Activated T-cell treated with anti-CD3 and anti-CD28 coated beads, Interleukin-2, amount 50 U/mL, for 4 hours (primary cell): ENCODE measurements around the gene INPP5D. TPM values are rescaled to one million over a fixed set of nuclear protein-coding genes. Genes with fewer than 3 reads are reported as not detected.
"Not testable (repeated sequence)": the region's sequence is repeated elsewhere in the genome, so short reads cannot be mapped to it uniquely, and the experiment has no call there.

Experiments
- ATAC-seq, 2 donors: fragments of 200-7000 bp; cut with Tn5 transposase; one replicate each; pipeline ENCODE4 v1.10.0; 2021
- DNase-seq: peaks from one replicate; pipeline ENCODE4 v3.0.0-alpha.2; 2020
- H3K27me3 Mint-ChIP-seq: one replicate; pipeline ENCODE4 v1.8.0; 2021; ENCODE audit warnings: low read depth, mixed read lengths
- H3K36me3 Mint-ChIP-seq: one replicate; pipeline ENCODE4 v1.8.0; 2022; ENCODE audit warnings: mixed read lengths; ENCODE audit not compliant: insufficient read depth
- H3K4me1 Mint-ChIP-seq: one replicate; pipeline ENCODE4 v1.8.0; 2021; ENCODE audit warnings: low read depth, mixed read lengths
- H3K4me3 Mint-ChIP-seq: one replicate; pipeline ENCODE4 v1.8.0; 2021; ENCODE audit warnings: mild to moderate bottlenecking, moderate library complexity, mixed read lengths
- H3K9me3 Mint-ChIP-seq: one replicate; pipeline ENCODE4 v1.8.0; 2021; ENCODE audit warnings: mixed read lengths
- total RNA-seq, 3 donors: library from RNA; stranded (reverse); gene quantifications; one replicate each; pipeline ENCODE4 v1.2.1, GENCODE V29; 2021

The INPP5D gene
- total RNA-seq, 3 donors from 2014 or later: 31.2 to 35.5 (median 31.7) TPM

GRCh38 chr2:233056961-233057605 lies 3.1 kb upstream of the INPP5D start:
- no peaks in the 10 kb centered on the region for H3K9me3 Mint-ChIP-seq
- no peak overlapping the region for H3K4me3 Mint-ChIP-seq
- peaks cover 19% of the 10 kb centered on the region for H3K4me1 Mint-ChIP-seq
- ATAC-seq (no peak), DNase-seq (no peak)
- H3K27me3 Mint-ChIP-seq: no peaks in the 10 kb centered on the region
- H3K36me3 Mint-ChIP-seq: no peaks in the 10 kb centered on the region

DNA sequence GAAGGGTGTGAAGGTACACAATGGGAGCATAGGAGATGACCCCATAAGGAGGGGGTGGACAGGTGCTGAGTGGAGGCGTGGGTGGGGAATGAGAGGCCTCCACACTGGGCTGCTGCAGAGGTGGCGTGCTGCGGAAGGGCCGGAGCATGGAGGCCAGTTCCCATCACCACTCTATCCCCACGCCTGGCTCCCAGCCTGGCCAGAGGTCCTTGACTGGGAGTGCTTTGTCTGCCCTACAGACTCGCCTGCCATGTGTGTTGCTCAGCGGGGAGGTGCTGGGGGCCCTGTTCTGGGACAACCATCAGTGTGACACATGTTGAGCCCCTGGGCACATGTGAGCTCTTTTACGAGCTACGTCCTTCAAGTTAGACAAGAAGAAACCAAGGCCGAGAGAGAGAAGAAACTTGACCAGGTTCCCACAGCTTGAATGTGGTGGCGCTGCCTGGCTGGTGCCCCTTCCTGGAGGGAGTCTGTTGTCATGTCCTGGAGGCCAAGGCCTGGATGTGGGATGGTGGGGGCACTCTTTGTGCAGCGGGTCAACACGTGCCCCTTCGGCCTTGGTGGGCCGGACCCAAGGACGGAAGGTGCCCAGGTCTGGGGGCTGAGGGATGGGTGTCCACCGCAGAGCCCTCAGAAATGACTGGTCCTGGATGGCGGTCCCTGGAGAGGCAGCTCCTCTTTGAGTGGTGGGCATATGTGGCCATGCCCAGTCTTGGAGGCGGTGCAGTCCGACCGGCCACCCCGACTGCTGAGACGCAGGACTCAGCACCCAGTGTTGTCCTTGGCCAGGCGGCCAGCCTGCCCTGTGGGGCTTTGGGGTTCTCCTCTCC lies 1.2 kb upstream of the INPP5D start:
- Mint-ChIP-seq H3K4me1 (peaks cover 35% of the 10 kb centered on the region), H3K4me3 (peak overlapping the region; percentile 52), H3K9me3 (no peaks in the 10 kb centered on the region)

GRCh38 chr2:233059547-233059796 lies 670 bp upstream of the INPP5D start:
- Mint-ChIP-seq H3K4me1 (peaks cover 35% of the 10 kb centered on the region), H3K4me3 (peak overlapping the region; percentile 96), H3K9me3 (no peaks in the 10 kb centered on the region), H3K27me3 (no peaks in the 10 kb centered on the region), H3K36me3 (peaks cover 1% of the 10 kb centered on the region)
- no peak for DNase-seq
- no peak for ATAC-seq

More for the DNA sequence above, 1.2 kb upstream of the INPP5D start:
- Mint-ChIP-seq H3K27me3 (no peaks in the 10 kb centered on the region), H3K36me3 (no peaks in the 10 kb centered on the region)
- no peak for ATAC-seq
- DNase-seq: no peak

- Mint-ChIP-seq H3K36me3 (peaks cover 3% of the 10 kb centered on the region), H3K9me3 (no peaks in the 10 kb centered on the region), H3K4me1 (peaks cover 44% of the 10 kb centered on the region), H3K4me3 (peak overlapping the region; percentile 96), H3K27me3 (no peaks in the 10 kb centered on the region)
- no peak for DNase-seq
- peak; percentile 12 to 22 for ATAC-seq
Observed at GRCh38 chr2:233060501-233060979, 398 bp downstream of the INPP5D start.

DNA sequence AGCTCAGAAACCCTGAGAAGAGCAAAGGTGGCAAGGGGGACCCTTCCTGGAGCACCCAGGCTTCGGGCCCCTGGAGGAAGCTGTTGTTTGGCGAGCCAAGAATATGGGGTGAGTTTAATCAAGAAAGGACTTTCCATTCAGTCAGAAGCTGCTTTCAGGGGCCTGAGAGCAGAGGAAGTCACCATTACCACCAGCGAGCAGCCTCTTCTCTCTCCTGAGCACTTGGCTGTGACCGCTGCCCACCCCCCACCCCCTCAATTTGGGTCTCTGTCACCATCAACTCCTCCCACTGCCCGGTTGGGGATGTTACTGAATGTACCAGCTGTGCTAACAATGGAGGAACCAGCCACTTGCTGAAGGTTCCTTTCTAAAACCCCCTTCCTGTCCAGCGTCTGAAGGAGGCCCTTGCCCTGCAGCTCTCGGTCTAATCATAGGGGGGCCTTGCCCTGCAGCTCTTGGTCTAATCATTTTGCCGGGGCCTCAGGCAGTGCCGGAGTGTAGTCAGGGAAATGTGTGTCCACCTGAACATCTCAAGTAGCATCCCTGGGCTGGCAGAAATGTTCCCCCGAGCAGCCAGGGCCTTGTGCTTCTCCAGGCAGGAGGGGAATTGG lies 943 bp downstream of the INPP5D start:
- ATAC-seq: peak; percentile 11 to 21

DNA sequence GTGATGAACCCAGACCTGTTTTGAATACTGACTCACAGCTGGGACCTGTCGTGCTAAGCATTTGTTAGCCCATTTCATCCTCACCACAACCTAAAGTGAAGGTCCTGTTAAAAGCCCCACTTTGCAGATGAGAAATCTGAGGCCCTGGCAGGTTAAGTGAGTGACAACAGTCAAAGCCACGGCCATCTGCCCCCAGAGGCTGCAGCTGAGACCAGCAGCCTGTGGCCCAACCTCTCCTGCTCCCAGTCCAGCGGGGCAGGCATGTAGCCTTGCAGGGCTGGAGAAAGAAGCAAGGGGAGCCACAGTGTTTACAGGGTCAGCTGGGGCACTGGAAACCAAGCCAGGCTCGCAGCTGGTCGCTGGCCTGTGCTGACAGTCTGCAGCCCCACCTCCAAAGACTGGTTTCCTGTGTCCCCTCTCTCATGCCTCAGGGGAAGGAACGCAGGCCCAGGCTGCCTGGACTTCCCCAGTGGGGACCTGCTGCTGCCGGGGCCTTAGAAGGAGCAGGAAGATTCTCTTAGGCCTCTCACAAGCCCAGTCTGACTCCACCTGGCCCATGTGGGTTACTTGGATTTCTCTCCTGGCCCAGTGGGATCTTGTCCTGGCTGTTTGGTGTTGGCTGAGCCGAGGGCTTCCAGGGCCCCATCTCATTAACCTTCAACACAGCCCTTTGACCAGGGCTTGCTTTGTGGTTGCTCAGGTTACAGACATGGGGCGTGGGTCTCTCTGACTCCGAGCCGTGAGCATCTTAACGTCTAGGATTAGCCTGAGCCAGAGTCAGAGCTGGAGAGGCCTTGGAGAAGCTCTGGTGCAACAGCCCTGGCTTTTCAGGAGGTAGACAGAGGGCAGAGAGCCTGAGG lies 1.7 kb downstream of the INPP5D start:
- Mint-ChIP-seq H3K27me3 (no peaks in the 10 kb centered on the region), H3K4me3 (peak overlapping the region; percentile 96), H3K9me3 (no peaks in the 10 kb centered on the region), H3K36me3 (peaks cover 3% of the 10 kb centered on the region), H3K4me1 (peaks cover 53% of the 10 kb centered on the region)
- no peak for DNase-seq
- peak; percentile 46 to 61 for ATAC-seq

More for the DNA sequence above, 943 bp downstream of the INPP5D start:
- Mint-ChIP-seq H3K9me3 (no peaks in the 10 kb centered on the region), H3K4me3 (peak overlapping the region; percentile 96), H3K36me3 (peaks cover 3% of the 10 kb centered on the region), H3K27me3 (no peaks in the 10 kb centered on the region), H3K4me1 (peaks cover 47% of the 10 kb centered on the region)
- DNase-seq: no peak

DNA sequence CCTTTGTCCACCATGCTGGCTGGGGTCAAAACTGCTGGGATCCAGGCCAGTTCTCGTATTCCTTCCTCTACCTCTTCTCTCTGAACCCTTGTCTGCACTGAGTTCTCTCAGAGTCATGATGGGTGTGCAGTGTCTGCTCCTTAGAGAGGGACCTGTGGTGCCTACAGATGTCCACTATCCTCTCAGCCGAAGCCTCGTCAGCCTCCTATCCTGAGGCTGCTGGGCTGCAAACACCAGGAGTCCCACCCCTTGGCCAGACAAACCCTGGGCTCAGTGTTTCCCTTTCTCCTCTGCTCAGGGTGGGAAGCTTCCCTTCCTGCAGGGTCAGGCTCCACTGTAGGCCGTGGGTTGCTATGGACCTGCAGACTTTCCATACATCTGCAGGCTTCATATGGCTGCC lies 2.3 kb downstream of the INPP5D start:
- DNase-seq (no peak), ATAC-seq (no peak)
- H3K36me3 Mint-ChIP-seq: peaks cover 8% of the 10 kb centered on the region
- peaks cover 59% of the 10 kb centered on the region for H3K4me1 Mint-ChIP-seq
- no peaks in the 10 kb centered on the region for H3K27me3 Mint-ChIP-seq
- peak overlapping the region; percentile 96 for H3K4me3 Mint-ChIP-seq
- no peaks in the 10 kb centered on the region for H3K9me3 Mint-ChIP-seq

- no peak for ATAC-seq
- no peak for DNase-seq
- Mint-ChIP-seq H3K9me3 (no peaks in the 10 kb centered on the region), H3K4me1 (peaks cover 63% of the 10 kb centered on the region), H3K27me3 (no peaks in the 10 kb centered on the region), H3K36me3 (peaks cover 8% of the 10 kb centered on the region), H3K4me3 (peak overlapping the region; percentile 96)
Observed at GRCh38 chr2:233062946-233063268, 2.8 kb downstream of the INPP5D start.

DNA sequence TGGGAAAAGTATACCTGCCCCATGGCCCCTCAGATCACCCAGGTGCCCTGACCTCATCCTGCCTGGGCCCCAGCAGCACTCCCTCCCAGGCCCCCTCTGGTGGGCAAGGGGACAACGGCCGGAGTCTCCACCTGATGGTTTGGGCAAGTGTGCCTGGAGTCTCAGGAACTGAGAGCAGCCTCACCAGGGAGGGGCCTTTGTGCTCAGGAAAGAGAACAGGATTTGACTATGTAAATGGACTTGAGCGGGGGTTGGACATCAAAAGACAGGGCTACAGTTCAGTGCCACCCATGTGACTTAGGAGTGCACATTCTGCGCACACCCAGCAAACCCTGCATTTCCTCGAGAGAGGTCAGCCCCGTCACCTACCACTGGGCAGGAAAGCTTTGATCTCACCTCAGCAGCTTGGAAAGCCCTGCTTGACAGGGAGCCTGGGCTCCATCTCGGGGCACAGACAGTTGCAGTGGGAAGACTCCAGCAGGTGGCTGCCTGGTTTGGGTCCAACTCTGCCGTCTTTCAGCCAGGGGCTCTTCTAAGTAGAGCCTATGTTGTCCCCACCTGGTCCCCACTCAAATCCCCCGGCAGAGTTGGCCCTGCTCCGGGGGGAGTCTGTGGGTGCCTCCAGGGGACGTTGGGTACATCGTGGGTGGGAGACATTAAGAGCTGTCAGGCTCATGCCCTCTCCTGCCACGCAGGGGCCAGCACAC lies 3.3 kb downstream of the INPP5D start:
- Mint-ChIP-seq H3K4me1 (peaks cover 65% of the 10 kb centered on the region), H3K27me3 (no peaks in the 10 kb centered on the region), H3K9me3 (no peaks in the 10 kb centered on the region), H3K36me3 (peaks cover 8% of the 10 kb centered on the region), H3K4me3 (peak overlapping the region; percentile 96)
- no peak for DNase-seq
- no peak for ATAC-seq

- no peak for ATAC-seq
- Mint-ChIP-seq H3K36me3 (peaks cover 11% of the 10 kb centered on the region), H3K9me3 (no peaks in the 10 kb centered on the region), H3K4me1 (peaks cover 69% of the 10 kb centered on the region), H3K27me3 (no peaks in the 10 kb centered on the region), H3K4me3 (peak overlapping the region; percentile 96)
- no peak for DNase-seq
Observed at GRCh38 chr2:233063976-233064411, 3.9 kb downstream of the INPP5D start.

GRCh38 chr2:233064530-233065199 lies 4.5 kb downstream of the INPP5D start:
- ATAC-seq (no peak), DNase-seq (no peak)
- Mint-ChIP-seq H3K36me3 (peaks cover 11% of the 10 kb centered on the region), H3K4me3 (peak overlapping the region; percentile 48), H3K27me3 (no peaks in the 10 kb centered on the region), H3K9me3 (no peaks in the 10 kb centered on the region), H3K4me1 (peaks cover 73% of the 10 kb centered on the region)

GRCh38 chr2:233065200-233065589 lies 5.1 kb downstream of the INPP5D start:
- not testable (repeated sequence) for DNase-seq, H3K9me3 Mint-ChIP-seq, H3K27me3 Mint-ChIP-seq, H3K4me3 Mint-ChIP-seq, ATAC-seq
- peaks cover 73% of the 10 kb centered on the region for H3K4me1 Mint-ChIP-seq
- H3K36me3 Mint-ChIP-seq: peaks cover 15% of the 10 kb centered on the region

GRCh38 chr2:233065954-233066470 lies 5.9 kb downstream of the INPP5D start:
- ATAC-seq (no peak), DNase-seq (no peak)
- Mint-ChIP-seq H3K4me3 (no peak overlapping the region), H3K27me3 (no peaks in the 10 kb centered on the region), H3K9me3 (no peaks in the 10 kb centered on the region), H3K36me3 (peaks cover 20% of the 10 kb centered on the region), H3K4me1 (peaks cover 78% of the 10 kb centered on the region)
